OCI-LY7 (cell line): Measurements from ENCODE around the gene ITPKA.

Experiments used
- EZH2phosphoT487 ChIP-seq: fragments of 200-600 bp; sonication (generic); IDR thresholded peaks from 2 replicates; pipeline ENCODE4 v1.6.1; 2018; ENCODE audit warnings: low read depth, borderline replicate concordance, mild to moderate bottlenecking, mixed run types, antibody characterized with exemption, low read length, moderate library complexity, mixed read lengths
- TF ChIP-seq, protein P1 (sequence below): fragments of 200-600 bp; sonication (generic); conservative IDR thresholded peaks from 2 replicates; pipeline ENCODE4 v1.5.1; 2014; ENCODE audit warnings: mild to moderate bottlenecking, antibody characterized with exemption, low read length, moderate library complexity, mixed read lengths

DNA sequence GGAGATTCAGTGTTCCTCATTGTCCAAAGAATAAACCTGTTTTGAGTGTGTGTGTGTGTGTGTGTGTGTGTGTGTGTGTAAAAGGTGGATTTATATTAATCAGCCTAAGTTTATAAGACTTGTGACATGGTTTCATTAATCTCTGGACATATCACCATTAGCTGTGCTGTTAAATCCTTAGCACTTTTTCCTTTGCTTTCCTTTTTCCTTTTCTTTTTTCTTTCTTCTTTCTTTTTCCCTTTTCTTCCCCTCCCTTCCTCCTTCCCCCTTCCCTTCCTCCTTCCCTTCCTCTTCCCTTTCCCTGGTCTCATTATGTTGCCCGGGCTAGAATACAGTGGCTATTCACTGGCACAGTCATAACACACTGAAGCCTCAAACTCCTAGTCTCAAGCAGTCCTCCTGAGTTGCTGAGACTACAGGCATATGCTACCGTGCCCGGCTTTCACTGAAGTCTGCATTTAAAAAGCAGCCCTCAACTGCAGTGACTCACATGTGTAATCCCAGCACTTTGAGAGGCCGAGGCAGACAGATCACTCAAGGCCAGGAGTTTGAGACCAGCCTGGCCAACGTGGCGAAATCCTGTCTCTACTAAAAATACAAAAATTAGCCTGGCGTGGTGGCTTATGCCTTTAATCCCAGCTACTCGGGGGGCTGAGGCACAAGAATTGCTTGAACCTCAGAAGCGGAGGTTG is 28.6 kb upstream of the ITPKA start:
- TF ChIP-seq, protein P1, sequence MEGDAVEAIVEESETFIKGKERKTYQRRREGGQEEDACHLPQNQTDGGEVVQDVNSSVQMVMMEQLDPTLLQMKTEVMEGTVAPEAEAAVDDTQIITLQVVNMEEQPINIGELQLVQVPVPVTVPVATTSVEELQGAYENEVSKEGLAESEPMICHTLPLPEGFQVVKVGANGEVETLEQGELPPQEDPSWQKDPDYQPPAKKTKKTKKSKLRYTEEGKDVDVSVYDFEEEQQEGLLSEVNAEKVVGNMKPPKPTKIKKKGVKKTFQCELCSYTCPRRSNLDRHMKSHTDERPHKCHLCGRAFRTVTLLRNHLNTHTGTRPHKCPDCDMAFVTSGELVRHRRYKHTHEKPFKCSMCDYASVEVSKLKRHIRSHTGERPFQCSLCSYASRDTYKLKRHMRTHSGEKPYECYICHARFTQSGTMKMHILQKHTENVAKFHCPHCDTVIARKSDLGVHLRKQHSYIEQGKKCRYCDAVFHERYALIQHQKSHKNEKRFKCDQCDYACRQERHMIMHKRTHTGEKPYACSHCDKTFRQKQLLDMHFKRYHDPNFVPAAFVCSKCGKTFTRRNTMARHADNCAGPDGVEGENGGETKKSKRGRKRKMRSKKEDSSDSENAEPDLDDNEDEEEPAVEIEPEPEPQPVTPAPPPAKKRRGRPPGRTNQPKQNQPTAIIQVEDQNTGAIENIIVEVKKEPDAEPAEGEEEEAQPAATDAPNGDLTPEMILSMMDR: no peak
- no peak for TF ChIP-seq EZH2phosphoT487
